Brain microvascular endothelial cell (primary cell): Measurements from ENCODE around the gene THUMPD1.

Experiments used
- DNase-seq: peaks from one replicate; pipeline ENCODE4 v3.0.0-alpha.2; 2020
- H3K27ac ChIP-seq: fragments of 250-450 bp; sonication (Bioruptor Pico); 2 replicates; pipeline ENCODE4 v1.5.1; 2020; ENCODE audit warnings: mild to moderate bottlenecking, moderate library complexity
- H3K27me3 ChIP-seq: fragments of 250-450 bp; sonication (Bioruptor Pico); replicated peaks from 2 replicates; pipeline ENCODE4 v1.5.1; 2020; ENCODE audit warnings: mild to moderate bottlenecking
- H3K36me3 ChIP-seq: fragments of 250-450 bp; sonication (Bioruptor Pico); replicated peaks from 2 replicates; pipeline ENCODE4 v1.5.1; 2020; ENCODE audit warnings: mild to moderate bottlenecking
- H3K4me3 ChIP-seq: 2 replicates; pipeline ENCODE4 v1.5.1; 2011; ENCODE audit warnings: low read depth, mild to moderate bottlenecking, control low read depth, low read length, moderate library complexity
- CTCF ChIP-seq: IDR thresholded peaks from 2 replicates; pipeline ENCODE4 v1.5.1; 2011; ENCODE audit warnings: low read depth, mild to moderate bottlenecking, moderate library complexity, low read length, control low read depth, inconsistent platforms; ENCODE audit errors: missing control alignments
- in situ Hi-C: cut with HindIII; loops from 2 replicates; pipeline ENCODE4 v1.10.0; 2017; ENCODE audit warnings: low sequenced_read_pairs, low pct_ligation_motif_present

THUMPD1 gene

DNA sequence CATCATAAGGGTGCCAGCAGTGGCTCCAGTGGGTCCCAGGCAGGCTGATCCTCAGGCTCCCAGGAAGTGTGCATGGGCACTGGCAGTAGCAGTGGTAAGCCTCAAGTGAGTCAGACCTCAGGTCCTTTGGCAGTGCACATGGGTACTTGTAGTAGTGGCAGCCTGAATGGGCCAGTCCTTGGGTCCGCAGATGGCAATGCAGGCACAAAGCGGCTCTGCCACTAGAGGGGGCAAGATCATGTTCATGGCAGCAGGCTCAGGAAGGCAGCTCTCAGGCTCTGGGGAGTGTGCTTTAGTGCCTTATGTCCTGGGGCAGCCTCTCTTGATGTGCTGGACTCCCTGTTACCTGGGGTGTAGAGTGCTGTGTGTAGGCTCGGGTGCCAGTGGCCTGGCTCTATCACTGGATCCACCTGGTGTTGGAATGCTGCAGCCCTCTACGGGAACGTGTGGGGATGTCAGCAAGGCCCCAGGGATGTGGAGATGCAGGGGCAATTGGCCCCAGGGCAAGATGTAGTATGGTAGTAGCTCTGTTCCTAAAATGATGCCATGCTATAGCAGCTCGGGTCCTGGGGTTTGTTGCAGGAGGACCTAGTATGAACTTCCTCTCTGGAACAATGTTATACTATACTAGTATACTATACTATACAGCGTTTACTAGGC is 33.2 kb upstream of the THUMPD1 start:
- Histone ChIP-seq H3K4me3 (no peak overlapping the region), H3K36me3 (no peaks in the 10 kb centered on the region), H3K27ac (no peak overlapping the region), H3K27me3 (no peaks in the 10 kb centered on the region)
- peak; percentile 95 for TF ChIP-seq CTCF
- peak; percentile 76 for DNase-seq
- in situ Hi-C loops, result no loop called here

DNA sequence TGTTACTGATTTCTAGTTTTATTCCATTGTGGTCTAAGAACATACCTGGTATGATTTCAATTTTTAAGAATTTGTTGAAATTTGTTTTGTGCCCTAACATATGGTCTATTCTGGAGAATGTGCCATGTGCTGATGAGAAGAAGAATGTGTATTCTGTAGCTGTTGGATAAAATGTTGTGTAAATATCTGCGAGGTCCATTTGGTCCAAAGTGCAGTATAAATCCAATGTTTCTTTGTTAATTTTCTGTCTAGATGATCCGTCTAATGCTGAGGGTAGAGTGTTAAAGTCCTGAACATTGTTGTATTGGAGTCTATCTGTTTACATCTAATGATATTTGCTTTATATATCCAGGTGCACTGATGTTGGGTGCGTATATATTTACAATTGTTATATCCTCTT is 32.1 kb upstream of the THUMPD1 start:
- Histone ChIP-seq H3K36me3 (no peaks in the 10 kb centered on the region), H3K27me3 (no peaks in the 10 kb centered on the region), H3K27ac (no peak overlapping the region), H3K4me3 (no peak overlapping the region)
- no peak for DNase-seq
- in situ Hi-C loops, result no loop called here
- TF ChIP-seq CTCF, result no peak

GRCh38 chr16:20768818-20769217 is 27.2 kb upstream of the THUMPD1 start:
- Histone ChIP-seq H3K27ac (no peak overlapping the region), H3K27me3 (no peaks in the 10 kb centered on the region), H3K4me3 (no peak overlapping the region), H3K36me3 (no peaks in the 10 kb centered on the region)
- in situ Hi-C loops, result no loop called here
- no peak for DNase-seq
- TF ChIP-seq CTCF, result no peak

DNA sequence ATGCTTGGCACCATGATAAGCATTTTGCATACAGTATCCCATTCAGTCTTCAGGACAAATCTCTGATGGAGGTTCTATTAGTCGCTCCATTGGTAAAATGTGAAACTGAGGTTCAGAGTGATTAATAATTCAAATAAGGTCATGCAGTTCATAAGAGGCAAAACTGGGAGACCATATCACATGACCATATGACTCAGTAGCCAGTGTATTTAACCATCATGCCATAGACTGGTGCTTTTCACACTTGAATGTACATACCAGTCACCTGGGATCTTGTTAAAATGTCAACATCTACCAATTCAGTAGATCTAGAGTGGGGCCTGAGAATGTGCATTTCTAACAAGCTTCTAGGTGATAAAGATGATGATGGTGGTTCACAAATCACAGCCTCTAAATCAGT is 26.5 kb upstream of the THUMPD1 start:
- TF ChIP-seq CTCF, result no peak
- H3K27me3 ChIP-seq, result no peaks in the 10 kb centered on the region
- in situ Hi-C loops, result no loop called here
- H3K27ac ChIP-seq, result no peak overlapping the region
- no peak overlapping the region for H3K4me3 ChIP-seq
- DNase-seq, result no peak
- H3K36me3 ChIP-seq, result no peaks in the 10 kb centered on the region

- H3K36me3 ChIP-seq, result no peaks in the 10 kb centered on the region
- in situ Hi-C loops, result no loop called here
- TF ChIP-seq CTCF, result no peak
Observed at GRCh38 chr16:20767577-20767976, 26.0 kb upstream of the THUMPD1 start.

DNA sequence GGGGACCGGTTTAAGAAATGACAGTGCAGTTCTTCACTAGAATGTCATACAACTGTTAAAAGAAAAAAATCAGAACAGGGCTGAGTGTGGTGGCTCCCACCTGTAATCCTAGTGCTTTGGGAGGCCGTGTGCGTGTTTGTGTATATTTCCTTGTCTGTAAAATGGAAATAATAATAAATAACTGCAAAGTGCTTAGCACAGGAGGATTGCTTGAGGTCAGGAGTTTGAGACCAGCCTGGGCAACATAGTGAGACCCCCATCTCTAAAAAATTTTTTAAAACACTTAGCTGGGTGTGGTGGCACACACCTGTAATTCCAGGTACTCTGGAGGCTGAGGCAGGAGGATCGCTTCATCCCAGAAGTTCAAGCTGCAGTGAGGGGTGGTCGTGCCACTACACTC is 24.7 kb upstream of the THUMPD1 start:
- no peak overlapping the region for H3K27ac ChIP-seq
- in situ Hi-C loops, result no loop called here
- no peak overlapping the region for H3K4me3 ChIP-seq
- no peak for DNase-seq
- no peaks in the 10 kb centered on the region for H3K36me3 ChIP-seq
- no peaks in the 10 kb centered on the region for H3K27me3 ChIP-seq
- TF ChIP-seq CTCF, result no peak

More at GRCh38 chr16:20767577-20767976, 26.0 kb upstream of the THUMPD1 start:
- H3K27ac ChIP-seq, result no peak overlapping the region
- no peak overlapping the region for H3K4me3 ChIP-seq
- DNase-seq, result no peak
- H3K27me3 ChIP-seq, result no peaks in the 10 kb centered on the region
